Endothelial cell of umbilical vein (primary cell): Measurements from ENCODE around the gene CSNK1G3.

Source experiments
- EZH2 ChIP-seq: IDR thresholded peaks from 2 replicates; pipeline ENCODE4 v1.6.1; 2012; ENCODE audit warnings: borderline replicate concordance, low read depth, mild to moderate bottlenecking, moderate library complexity, low read length, inconsistent platforms; ENCODE audit not compliant: severe bottlenecking
- MYC ChIP-seq: IDR thresholded peaks from one replicate; pipeline ENCODE4 v1.6.1; 2011; ENCODE audit warnings: mild to moderate bottlenecking, low read depth, low read length
- POLR2A ChIP-seq: IDR thresholded peaks from 2 replicates; pipeline ENCODE4 v1.6.1; 2012; ENCODE audit warnings: low read depth, mild to moderate bottlenecking, control low read depth, low read length
- POLR2AphosphoS5 ChIP-seq: IDR thresholded peaks from 2 replicates; pipeline ENCODE4 v1.6.1; 2012; ENCODE audit warnings: low read depth, mild to moderate bottlenecking, control low read depth, low read length, moderate library complexity; ENCODE audit not compliant: insufficient read depth
- TF ChIP-seq, protein P1 (sequence below), 2 donors: IDR thresholded peaks; 1 replicate in 1 of 2; 2 replicates in 1 of 2; pipeline ENCODE4 v1.5.1; 2011; ENCODE audit warnings: low read length in 2 of 2, mild to moderate bottlenecking in 2 of 2, moderate library complexity in 2 of 2, control low read depth in 1 of 2, inconsistent platforms in 1 of 2, low read depth in 1 of 2; ENCODE audit not compliant: insufficient read depth in 1 of 2; ENCODE audit errors: extremely low read depth in 1 of 2

DNA sequence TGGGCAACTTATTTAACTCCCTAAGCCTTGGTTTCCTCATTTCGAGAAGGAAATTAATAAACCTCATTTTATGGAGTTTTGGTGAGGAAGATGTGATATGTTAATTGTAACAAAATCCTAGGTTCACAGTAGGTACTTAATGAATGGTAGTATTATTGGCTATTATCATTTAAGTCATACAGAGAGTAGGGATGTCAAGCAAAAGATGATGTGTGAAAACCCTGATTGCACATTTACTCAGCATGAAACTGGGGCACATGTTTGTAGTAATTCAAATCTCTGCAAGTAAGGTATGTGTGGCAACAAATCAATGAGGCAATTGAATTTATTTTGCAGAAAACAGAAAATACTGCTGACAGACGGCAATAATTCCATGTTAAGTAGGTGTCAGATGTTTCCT lies 127.3 kb downstream of the CSNK1G3 start:
- TF ChIP-seq, protein P1, sequence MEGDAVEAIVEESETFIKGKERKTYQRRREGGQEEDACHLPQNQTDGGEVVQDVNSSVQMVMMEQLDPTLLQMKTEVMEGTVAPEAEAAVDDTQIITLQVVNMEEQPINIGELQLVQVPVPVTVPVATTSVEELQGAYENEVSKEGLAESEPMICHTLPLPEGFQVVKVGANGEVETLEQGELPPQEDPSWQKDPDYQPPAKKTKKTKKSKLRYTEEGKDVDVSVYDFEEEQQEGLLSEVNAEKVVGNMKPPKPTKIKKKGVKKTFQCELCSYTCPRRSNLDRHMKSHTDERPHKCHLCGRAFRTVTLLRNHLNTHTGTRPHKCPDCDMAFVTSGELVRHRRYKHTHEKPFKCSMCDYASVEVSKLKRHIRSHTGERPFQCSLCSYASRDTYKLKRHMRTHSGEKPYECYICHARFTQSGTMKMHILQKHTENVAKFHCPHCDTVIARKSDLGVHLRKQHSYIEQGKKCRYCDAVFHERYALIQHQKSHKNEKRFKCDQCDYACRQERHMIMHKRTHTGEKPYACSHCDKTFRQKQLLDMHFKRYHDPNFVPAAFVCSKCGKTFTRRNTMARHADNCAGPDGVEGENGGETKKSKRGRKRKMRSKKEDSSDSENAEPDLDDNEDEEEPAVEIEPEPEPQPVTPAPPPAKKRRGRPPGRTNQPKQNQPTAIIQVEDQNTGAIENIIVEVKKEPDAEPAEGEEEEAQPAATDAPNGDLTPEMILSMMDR (IDR thresholded peaks at IDR 0.05; ENCODE audit: extremely low read depth in 1 of 2, insufficient read depth in 1 of 2, low read depth in 1 of 2, low read length in 2 of 2) = no peak
- TF ChIP-seq POLR2A (no peak), POLR2AphosphoS5 (no peak), EZH2 (no peak), MYC (no peak)
